Activated T-cell treated with anti-CD3 and anti-CD28 coated beads, Interleukin-2, amount 50 U/mL, for 4 hours (primary cell): ENCODE results near the gene B4GALNT4. TPM values are rescaled to one million over a fixed set of nuclear protein-coding genes. Genes with fewer than 3 reads are reported as not detected.
"Not testable (repeated sequence)": the region's sequence is repeated elsewhere in the genome, so short reads cannot be mapped to it uniquely, and the experiment has no call there.

Experiments
- ATAC-seq, 2 donors: fragments of 200-7000 bp; cut with Tn5 transposase; one replicate each; pipeline ENCODE4 v1.10.0; 2021
- DNase-seq: peaks from one replicate; pipeline ENCODE4 v3.0.0-alpha.2; 2020
- H3K27me3 Mint-ChIP-seq: one replicate; pipeline ENCODE4 v1.8.0; 2021; ENCODE audit warnings: low read depth, mixed read lengths
- H3K36me3 Mint-ChIP-seq: one replicate; pipeline ENCODE4 v1.8.0; 2022; ENCODE audit warnings: mixed read lengths; ENCODE audit not compliant: insufficient read depth
- H3K4me1 Mint-ChIP-seq: one replicate; pipeline ENCODE4 v1.8.0; 2021; ENCODE audit warnings: low read depth, mixed read lengths
- H3K4me3 Mint-ChIP-seq: one replicate; pipeline ENCODE4 v1.8.0; 2021; ENCODE audit warnings: mild to moderate bottlenecking, moderate library complexity, mixed read lengths
- H3K9me3 Mint-ChIP-seq: one replicate; pipeline ENCODE4 v1.8.0; 2021; ENCODE audit warnings: mixed read lengths
- total RNA-seq, 3 donors: library from RNA; stranded (reverse); gene quantifications; one replicate each; pipeline ENCODE4 v1.2.1, GENCODE V29; 2021

Gene B4GALNT4
- total RNA-seq, 3 donors from 2014 or later: 3.8 to 6.1 (median 5.5) TPM

DNA sequence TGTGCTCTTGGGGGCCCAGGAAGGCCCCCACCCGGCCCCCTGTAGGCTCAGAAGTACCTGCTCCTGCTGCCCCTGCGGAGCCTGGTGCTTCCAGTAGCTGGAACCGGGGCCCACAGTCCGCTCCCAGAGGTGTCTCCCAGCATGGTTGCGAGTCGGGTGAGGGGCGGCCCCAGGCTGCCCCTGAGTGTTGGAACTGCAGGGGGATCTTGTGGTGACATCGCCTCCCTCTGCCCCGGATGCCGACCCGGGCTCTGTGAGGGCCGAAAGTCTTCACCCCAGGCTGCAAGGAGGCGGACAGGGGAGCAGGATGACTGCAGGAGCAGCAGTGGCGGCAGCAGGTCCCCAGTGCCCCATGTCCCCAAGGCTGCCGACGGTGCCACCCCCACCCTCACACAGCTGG, 15.2 kb downstream of the B4GALNT4 start:
- no peaks in the 10 kb centered on the region for H3K36me3 Mint-ChIP-seq
- H3K4me1 Mint-ChIP-seq: peaks cover 3% of the 10 kb centered on the region
- H3K9me3 Mint-ChIP-seq: no peaks in the 10 kb centered on the region
- peaks cover 4% of the 10 kb centered on the region for H3K27me3 Mint-ChIP-seq
- DNase-seq (no peak), ATAC-seq (no peak)
- no peak overlapping the region for H3K4me3 Mint-ChIP-seq

DNA sequence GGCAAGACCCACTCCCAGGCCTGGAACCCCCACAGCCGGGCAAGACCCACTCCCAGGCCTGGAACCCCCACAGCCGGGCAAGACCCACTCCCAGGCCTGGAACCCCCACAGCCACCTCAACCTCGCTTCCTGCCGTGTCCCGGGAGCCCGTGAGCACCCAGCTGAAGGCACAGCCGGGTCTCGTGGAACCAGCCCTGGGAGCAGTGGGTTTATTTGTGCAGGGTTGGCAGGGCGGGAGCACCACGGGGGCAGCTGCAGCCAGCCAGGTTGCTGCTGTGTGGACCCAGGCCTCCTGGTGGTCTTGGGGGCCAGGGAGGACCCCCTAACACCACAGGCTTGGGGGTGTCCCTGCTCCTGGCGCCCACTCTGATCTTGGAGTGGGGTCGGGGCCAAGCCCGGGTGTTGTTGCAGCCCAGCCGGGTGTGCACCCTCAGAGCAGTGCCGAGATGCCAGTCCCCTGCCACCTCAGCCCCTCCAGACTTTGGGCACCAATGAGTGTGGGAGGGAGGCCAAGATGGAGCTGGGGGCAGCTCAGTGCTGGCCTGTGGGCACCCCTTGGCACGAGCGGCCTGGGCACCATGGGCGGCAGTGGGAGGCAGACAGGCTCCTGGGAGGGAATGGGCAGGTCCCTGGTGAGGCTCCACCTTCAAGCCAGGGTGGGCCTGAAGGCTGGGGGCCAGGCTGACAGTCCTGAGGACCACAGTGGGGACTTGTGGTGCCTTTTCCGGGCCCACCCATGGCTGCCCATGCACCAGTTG, 16.5 kb downstream of the B4GALNT4 start:
- DNase-seq (no peak), ATAC-seq (no peak)
- Mint-ChIP-seq H3K4me3 (no peak overlapping the region), H3K27me3 (peaks cover 4% of the 10 kb centered on the region), H3K36me3 (no peaks in the 10 kb centered on the region), H3K4me1 (peaks cover 3% of the 10 kb centered on the region), H3K9me3 (no peaks in the 10 kb centered on the region)

- no peaks in the 10 kb centered on the region for H3K9me3 Mint-ChIP-seq
- peaks cover 3% of the 10 kb centered on the region for H3K4me1 Mint-ChIP-seq
- ATAC-seq (no peak), DNase-seq (no peak)
- peaks cover 4% of the 10 kb centered on the region for H3K27me3 Mint-ChIP-seq
- H3K4me3 Mint-ChIP-seq: no peak overlapping the region
- H3K36me3 Mint-ChIP-seq: no peaks in the 10 kb centered on the region
These were observed 17.2 kb downstream of the B4GALNT4 start for GRCh38 chr11:386483-386882.

DNA sequence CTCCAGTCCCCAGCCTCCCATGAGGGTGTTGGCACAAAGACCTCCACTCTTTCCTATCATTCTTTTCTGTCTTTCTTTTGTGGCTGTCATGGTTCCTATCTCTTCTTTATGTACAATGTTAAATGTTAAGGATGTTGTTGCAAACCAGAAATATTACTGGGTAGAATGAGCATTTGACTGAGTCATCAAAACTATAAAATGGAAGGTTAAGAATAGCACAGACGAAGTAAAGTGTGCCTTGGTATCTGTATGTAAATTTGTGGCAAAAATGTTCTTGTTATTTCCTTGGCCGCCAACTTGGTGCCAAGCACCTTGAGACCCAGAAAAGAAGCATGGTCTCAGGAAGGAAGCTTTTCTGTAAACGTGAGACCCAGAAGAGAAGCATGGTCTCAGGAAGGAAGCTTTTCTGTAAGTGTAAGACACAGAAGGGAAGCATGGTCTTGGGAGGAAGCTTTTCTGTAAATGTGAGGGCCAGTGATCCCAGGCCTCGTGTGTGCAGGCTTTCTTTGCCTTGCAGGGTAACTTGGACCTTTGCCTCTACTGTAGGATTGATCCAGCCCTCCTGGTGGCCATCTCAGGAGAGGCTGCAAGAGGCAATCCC, 18.0 kb downstream of the B4GALNT4 start:
- Mint-ChIP-seq H3K4me1 (peaks cover 3% of the 10 kb centered on the region), H3K36me3 (no peaks in the 10 kb centered on the region), H3K27me3 (peaks cover 2% of the 10 kb centered on the region), H3K4me3 (no peak overlapping the region), H3K9me3 (no peaks in the 10 kb centered on the region)
- ATAC-seq (no peak), DNase-seq (no peak)

- ATAC-seq, H3K9me3 Mint-ChIP-seq, H3K4me3 Mint-ChIP-seq, DNase-seq, H3K27me3 Mint-ChIP-seq, H3K4me1 Mint-ChIP-seq, H3K36me3 Mint-ChIP-seq: not testable (repeated sequence)
These were observed 20.1 kb downstream of the B4GALNT4 start for GRCh38 chr11:389369-389768.

- Mint-ChIP-seq H3K36me3 (no peaks in the 10 kb centered on the region), H3K4me3 (no peak overlapping the region), H3K9me3 (no peaks in the 10 kb centered on the region), H3K4me1 (peaks cover 3% of the 10 kb centered on the region), H3K27me3 (no peaks in the 10 kb centered on the region)
- DNase-seq (no peak), ATAC-seq (no peak)
These were observed 20.9 kb downstream of the B4GALNT4 start for GRCh38 chr11:390175-390574.

DNA sequence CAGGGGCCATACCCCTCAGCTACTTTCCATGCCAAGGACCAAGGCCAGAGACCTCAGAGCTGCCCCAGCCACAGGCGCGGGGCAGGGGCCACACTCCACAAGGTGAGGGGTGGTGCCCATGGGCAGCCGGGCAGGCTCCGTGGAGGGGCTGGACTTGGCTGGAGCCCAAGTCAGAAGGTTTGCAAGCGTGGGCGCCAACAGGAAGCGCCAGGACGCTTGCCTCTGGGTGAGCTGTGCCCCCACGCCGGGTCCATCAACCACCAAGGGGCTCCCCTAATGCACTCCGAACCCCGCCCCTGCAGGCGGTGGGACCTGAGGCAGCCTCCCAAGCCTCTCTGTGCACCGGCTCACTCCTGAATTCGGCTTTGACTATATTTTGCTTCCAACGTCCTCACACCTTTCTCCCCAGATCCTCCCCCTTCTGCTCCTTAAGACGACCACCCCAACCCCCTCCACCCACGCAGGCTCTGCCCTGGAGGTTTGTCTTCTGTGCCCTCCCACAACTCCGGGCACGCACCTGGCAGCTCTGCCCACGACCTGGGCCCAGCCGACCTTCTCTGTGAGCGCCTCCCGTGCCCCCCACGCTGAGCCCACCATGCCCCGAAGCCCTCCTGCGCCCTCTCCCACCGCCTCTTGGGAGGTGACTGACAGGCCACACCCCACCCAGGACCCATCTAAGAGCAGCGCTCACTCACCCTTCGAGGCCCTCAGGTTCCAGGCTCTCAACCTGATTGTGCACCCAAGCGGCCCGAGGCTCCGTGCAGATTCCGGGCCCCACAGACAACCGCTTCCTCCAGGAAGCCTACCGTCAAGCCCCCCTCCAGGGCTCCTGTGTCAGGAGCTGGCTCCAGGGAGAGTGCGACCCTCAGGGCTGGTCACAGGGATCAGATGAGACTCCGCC, 22.1 kb downstream of the B4GALNT4 start:
- Mint-ChIP-seq H3K27me3 (no peaks in the 10 kb centered on the region), H3K36me3 (no peaks in the 10 kb centered on the region), H3K4me3 (no peak overlapping the region), H3K9me3 (no peaks in the 10 kb centered on the region), H3K4me1 (peaks cover 3% of the 10 kb centered on the region)
- ATAC-seq (no peak), DNase-seq (no peak)

GRCh38 chr11:392102-392777, 22.9 kb downstream of the B4GALNT4 start:
- H3K9me3 Mint-ChIP-seq: no peaks in the 10 kb centered on the region
- DNase-seq (no peak), ATAC-seq (no peak)
- no peak overlapping the region for H3K4me3 Mint-ChIP-seq
- no peaks in the 10 kb centered on the region for H3K36me3 Mint-ChIP-seq
- peaks cover 1% of the 10 kb centered on the region for H3K4me1 Mint-ChIP-seq
- H3K27me3 Mint-ChIP-seq: no peaks in the 10 kb centered on the region

DNA sequence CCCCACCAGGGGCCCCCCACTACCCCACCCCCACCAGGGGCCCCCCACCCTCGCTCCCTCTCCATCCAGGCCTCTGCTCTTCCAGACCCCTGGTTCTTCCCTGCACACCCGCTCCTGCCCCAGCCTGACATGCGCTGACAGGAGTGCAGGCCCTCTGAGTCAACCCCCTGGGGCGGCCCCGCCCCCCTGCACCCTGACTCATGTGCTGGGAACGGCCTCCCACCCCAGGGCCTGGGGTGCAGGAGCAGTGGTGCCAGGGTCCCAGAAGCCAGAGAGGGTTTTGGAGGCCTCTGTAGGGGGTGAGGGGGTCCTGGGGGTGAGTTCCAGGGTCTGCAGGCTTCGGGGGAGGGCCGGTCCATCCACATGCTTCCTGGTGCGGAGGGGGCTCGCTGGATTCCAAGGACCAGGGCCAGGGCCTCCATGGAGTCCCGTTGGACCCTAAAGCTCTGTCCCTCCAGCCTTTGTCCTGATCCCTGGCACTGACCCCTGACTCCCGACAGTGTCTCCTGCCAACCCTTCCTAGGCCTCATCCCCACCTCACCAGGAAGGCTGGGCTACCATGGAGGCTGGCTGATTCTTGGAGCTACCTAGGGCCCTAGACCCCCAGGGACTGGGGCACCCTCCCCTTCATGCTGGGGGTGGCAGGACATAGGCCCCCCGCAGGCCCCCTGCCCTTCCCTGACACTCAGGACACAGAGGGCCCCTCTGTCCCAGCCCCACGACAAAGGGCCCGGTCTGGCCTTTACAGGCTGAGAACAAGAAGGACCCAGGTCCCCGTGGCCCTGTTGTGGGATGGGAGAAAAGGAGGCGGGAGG, 24.1 kb downstream of the B4GALNT4 start:
- Mint-ChIP-seq H3K27me3 (no peaks in the 10 kb centered on the region), H3K36me3 (no peaks in the 10 kb centered on the region), H3K4me1 (no peaks in the 10 kb centered on the region), H3K4me3 (no peak overlapping the region), H3K9me3 (no peaks in the 10 kb centered on the region)
- DNase-seq: no peak
- ATAC-seq: peak; percentile 55 to 65

GRCh38 chr11:394034-394857, 24.9 kb downstream of the B4GALNT4 start, which contains the start of gene PKP3:
TSS of gene PKP3 (plus strand) at chr11:394209. CDS start at chr11:394293, 84 bp downstream.
- H3K4me3 Mint-ChIP-seq: no peak within 1 kb of the TSS
- no peaks in the 10 kb centered on the region for H3K27me3 Mint-ChIP-seq
- no peaks in the 10 kb centered on the region for H3K36me3 Mint-ChIP-seq
- DNase-seq (no peak), ATAC-seq (no peak)
- H3K4me1 Mint-ChIP-seq: no peaks in the 10 kb centered on the region
- no peaks in the 10 kb centered on the region for H3K9me3 Mint-ChIP-seq

- Mint-ChIP-seq H3K9me3 (no peaks in the 10 kb centered on the region), H3K27me3 (no peaks in the 10 kb centered on the region), H3K36me3 (no peaks in the 10 kb centered on the region), H3K4me1 (no peaks in the 10 kb centered on the region), H3K4me3 (no peak overlapping the region)
- DNase-seq (no peak), ATAC-seq (no peak)
These were observed 25.8 kb downstream of the B4GALNT4 start for GRCh38 chr11:394858-395655.

DNA sequence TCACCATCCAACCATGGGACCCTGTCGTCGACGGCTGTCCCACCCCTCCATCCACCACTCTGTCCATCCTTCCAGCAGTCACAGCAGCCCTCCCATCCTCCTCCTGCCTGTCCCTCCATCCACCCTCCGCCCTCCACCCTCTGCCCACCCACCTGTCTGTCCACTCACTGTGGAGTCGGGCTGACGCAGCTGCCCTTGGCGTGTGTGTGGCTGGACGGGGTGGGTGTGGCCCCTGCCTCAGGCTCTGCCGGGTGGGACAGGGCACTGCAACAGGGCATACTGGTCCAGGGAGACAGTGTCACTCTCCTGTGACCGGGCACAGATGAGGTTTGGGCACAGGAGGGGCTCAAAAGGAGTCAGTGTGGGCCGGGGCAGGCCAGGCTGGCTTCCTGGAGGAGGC, 26.6 kb downstream of the B4GALNT4 start:
- DNase-seq: no peak
- Mint-ChIP-seq H3K36me3 (no peaks in the 10 kb centered on the region), H3K9me3 (no peaks in the 10 kb centered on the region), H3K4me3 (no peak overlapping the region), H3K27me3 (no peaks in the 10 kb centered on the region), H3K4me1 (no peaks in the 10 kb centered on the region)
- no peak for ATAC-seq
